HG03175 (cell line): ENCODE results near the gene CCDC190.
"Not testable (repeated sequence)": the region's sequence is repeated elsewhere in the genome, so short reads cannot be mapped to it uniquely, and the experiment has no call there.

Experiments
- ATAC-seq: cut with Tn5 transposase; IDR thresholded peaks from one replicate; pipeline ENCODE4 v1.9.1; 2021; ENCODE audit warnings: mild to moderate bottlenecking, moderate library complexity; ENCODE audit not compliant: unreplicated experiment

The CCDC190 gene

DNA sequence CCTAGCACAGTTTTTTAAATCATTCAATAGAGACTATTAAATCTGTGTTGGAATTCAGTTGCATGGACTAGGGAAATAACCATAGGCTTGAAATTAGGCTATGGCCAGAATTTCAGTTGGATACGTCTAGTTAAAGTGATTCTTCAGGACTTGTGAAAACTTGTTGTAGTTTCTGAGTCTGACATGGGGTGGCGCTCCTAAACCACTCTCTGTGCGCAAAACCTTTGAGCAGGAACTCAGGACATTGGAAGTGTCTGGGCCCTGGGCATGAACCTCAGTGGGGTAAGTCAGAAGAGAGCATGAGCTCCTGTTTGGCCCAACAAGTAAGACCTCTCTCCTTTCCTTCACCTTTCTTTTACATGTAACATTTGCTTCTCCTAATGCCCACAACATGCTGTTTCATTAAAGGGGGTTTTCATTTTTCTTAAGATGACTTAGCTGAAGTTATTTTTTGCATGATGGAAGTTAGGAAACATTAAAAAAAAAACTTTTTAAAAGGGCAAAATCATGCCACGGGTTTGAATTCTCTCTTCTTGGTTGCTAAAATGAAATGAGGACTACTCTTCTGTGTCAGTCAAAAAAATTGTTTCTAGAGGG is 17.1 kb upstream of the CCDC190 start:
- no peak for ATAC-seq

DNA sequence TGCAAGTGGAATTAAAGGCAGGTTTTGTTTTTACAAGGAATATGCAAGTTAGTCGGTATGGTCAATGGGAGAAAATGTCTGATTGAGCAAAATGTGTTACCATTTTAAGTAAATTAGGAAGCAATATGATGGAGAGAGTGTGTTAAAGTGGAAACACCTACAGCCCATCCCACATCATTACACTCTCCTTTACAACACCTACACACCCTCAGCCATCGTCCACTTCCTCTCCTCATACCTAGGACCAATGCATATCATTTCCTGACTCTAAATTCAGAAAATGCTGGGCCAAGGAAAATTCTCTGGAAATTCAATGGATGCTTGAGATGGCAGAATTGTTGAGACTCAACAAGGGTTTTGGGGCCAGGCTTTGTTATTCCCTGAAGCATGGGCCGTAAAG is 16.4 kb upstream of the CCDC190 start:
- ATAC-seq, result no peak

DNA sequence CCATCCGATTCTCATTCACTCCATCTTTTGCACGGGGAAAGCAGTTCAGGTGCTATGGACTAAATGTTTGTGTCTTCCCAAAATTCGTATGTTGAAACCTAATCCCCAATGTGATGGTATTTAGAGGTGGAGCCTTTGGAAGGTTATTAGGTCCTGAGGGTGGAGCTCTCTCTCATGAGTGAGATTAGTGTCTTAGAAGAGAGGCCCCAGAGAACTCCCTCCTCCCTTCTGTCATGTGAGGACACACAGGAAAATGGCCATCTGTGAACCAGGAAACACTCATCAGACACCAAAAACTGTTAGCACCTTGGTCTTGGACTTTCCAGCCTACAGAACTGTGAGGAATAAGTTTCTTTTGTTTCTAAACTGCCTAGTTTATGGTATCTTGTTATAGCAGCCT is 15.8 kb upstream of the CCDC190 start:
- ATAC-seq, result no peak

GRCh38 chr1:162873671-162874666 is 13.0 kb upstream of the CCDC190 start:
- ATAC-seq, result no peak

- no peak for ATAC-seq
These were observed 12.0 kb upstream of the CCDC190 start for GRCh38 chr1:162872981-162873380.

GRCh38 chr1:162871417-162871816 is 10.4 kb upstream of the CCDC190 start:
- not testable (repeated sequence) for ATAC-seq

- ATAC-seq, result no peak
These were observed 8.0 kb upstream of the CCDC190 start for GRCh38 chr1:162868972-162869371.

DNA sequence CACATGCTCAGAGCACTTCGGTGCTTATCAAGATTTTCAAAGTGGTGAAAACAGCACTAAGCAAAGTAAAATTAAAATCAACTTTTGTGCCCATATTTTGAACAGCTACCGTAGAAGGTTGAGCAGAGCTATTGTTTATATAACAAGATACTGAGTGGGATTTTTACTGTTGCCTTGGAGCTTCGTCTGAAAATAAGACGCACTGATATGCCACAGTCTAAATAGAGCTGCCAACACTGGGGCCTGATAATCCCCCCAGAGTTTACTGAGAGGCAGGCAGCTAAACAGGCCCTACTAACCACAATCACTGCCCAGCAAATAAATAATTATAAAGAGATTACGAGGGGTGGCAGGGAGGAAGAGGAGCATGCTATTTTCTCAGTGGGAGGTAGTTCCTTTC is 650 bp upstream of the CCDC190 start:
- ATAC-seq, result no peak

DNA sequence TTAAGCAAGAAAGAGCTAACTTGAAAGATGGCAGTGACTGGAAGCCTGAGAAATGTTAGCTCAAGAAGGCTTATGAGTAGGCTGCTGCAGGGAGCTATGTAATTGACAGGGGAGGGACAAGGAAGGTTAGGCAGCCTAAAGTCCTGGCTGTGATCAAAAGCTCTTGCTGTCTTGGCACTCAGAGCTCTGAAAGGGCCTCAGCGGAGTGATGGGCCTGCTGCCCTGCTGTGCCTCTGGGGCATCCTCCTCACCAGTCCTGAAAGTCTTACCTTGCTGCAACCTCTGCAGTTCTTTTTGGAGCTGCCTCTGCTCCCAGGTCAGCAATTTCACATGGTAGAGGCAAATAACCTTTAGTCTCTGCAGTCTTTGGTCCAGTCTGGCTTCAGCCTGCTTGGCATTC is 1.8 kb downstream of the CCDC190 start:
- ATAC-seq, result no peak

DNA sequence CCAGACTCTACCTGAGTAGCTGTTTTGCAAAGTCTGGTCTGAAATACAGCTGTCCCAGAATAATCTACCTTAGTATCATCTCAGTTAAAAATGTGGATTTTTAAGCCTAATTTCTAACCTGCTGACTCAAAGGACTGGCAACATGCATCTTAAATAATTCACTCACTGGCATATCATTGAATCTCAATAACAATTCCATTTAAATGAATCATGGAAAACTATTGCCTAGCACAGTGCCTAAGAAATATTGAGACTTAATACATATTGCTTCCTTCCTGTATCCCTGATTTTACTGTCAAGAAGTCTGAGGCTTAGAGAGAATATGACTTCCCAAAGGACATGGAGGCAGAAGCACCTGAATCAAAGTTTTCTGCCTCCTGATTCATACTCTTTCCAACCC is 3.1 kb downstream of the CCDC190 start:
- no peak for ATAC-seq

GRCh38 chr1:162856260-162856659 is 4.7 kb downstream of the CCDC190 start:
- no peak for ATAC-seq

DNA sequence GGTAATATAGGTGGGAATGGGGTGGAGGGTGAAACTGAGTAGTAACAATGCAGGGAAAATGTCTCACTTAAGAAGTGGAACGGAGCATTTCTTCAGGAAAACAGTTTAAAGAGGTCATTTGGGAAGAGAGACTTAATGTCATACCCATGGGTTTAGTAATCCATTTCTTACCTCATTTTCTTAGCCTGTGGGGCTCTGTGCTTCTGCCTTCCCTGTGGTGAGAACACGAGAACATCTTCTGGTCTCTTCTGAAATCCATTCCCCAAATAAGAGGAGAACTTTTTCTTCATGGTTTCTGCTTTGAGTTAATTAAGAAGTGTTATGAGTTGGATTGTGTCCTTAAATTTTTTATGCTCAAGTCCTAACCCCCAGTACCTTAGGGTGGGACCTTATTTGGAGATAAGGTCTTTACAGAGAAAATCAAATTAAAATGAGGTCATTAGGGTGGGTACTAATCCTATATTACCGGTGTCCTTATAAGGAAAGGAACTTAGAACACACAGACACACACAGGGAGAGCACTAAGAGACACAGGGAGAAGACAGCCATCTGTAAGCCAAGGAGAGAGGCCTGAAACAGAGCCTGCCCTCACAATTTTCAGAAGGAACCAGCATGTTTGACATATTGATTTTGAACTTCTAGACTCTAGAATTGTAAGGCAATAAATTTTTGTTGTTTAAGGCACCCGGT is 5.4 kb downstream of the CCDC190 start:
- ATAC-seq, result no peak

DNA sequence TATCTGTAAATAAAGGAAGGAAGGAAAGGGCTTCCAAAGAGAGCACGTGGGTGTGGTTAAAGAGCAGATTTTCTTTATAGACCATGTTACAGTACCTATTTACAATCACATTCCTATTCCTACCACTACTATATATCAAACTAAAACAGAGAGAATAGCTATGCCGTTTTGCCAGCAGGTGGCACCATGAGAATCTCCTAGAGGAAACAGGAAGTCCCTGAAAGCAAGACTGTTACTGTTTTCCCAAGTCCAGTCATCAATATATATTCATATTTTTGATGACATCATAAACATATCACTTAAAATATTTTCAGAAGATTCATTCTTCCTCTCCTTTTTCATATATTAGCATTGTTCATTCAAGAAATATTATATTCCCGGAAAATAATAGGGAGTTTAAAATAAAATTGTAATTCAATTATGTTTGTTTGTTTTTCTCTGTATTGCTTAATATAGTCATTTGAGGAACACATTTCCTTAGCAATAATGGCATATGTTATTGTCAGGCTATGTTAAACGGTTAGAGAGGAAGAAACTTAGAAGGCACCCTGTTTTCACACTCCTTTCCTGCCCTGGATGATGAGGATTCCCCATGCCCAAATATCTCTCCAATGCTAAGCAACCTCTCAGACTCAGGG is 6.6 kb downstream of the CCDC190 start:
- peak; percentile 88 for ATAC-seq

DNA sequence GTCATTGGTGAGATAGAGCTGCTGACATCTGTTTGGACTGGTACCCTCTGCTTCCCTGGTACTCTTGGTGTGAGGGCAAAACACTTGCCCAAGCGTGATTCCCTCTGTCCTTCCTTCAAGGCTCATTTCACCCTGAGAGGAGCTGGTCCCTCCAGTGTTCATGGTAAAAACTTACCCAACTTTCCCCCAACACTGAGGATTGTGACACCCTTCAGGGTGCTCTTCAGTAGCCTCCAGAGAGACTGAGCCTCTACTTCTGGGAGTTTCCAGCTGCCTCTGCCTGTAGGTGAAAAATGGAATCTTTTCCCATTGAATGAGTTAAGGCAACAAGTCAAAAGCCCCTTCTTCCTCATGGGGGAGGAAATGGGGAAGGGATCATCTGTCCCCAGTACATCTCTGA is 9.6 kb downstream of the CCDC190 start:
- ATAC-seq, result no peak

DNA sequence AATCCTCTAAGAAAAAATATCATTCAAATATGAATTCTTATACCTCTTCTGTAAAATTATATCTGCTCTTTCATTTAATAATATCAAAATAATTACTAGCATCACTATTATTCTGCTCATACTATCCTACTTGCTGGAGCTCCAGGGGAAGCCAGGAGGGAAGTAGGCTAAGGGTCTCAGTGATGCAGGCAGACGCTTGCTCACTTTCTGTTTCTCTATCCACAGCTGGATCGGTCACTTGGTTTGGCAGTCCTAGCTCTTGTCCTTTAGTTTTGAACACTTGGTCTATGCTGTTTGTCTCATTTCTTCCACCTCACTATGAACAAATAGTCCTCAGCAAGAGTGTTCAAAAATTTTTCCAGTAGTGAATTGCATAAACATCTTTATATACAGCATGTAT is 11.3 kb downstream of the CCDC190 start:
- ATAC-seq, result no peak

DNA sequence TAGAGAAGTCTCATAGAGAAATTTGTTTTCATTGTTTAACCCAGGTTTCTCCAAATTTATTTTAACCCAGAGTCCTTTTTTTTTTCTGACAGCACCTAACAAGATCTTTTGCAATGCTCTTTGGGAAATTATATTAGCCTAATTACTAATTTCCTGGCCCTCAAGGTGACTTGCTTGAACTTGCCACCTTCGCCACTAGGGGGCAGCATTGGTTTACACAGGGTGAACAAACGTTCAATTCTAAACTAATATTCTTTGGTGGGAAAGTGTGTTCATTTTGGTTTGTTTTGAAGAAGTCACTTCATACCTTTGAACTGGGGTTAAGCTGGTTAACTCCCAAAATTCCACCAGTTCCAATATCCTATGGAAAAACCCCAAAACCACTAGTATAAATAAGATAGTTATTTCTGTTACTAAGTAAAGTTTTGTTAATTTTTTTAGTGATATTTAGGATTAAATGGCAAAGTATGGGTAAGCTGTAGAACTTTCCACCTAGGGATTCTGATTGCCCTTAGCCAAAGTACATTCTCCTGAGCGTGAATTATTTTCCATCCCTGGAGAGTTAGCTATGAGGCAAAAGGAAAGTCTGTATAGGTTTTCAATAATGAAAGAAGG is 13.0 kb downstream of the CCDC190 start:
- peak; percentile 74 for ATAC-seq

- no peak for ATAC-seq
These were observed 14.4 kb downstream of the CCDC190 start for GRCh38 chr1:162846256-162847212.

GRCh38 chr1:162844153-162844552 is 16.8 kb downstream of the CCDC190 start:
- ATAC-seq, result no peak

DNA sequence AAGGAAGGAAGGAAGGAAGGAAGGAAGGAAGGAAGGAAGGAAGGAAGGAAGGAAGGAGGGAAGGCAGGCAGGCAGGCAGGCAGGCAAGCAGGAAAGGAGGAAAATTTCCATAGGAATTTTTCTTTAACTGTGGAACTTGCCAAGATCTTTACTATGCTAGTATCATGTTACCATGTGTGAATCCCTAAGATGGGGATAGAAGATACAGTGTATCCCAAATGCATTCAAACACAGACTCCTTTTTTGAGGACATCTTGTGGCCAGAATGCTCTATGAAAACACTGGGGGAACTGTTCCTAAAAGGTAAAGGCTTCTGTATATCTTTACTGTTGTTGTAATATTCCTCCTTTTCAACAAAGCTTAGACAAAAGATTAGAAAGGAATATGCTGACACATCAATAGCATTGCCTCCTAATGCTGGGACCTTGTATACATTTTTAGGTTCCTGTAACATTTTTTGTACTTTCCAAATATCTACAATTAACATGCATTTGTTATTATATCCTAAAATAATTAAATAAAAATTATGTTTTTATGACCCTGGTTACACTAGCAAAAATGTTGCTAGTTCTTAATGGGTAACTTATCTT is 20.6 kb downstream of the CCDC190 start:
- no peak for ATAC-seq
